Body of pancreas (tissue), 4 donors: Measurements from ENCODE around the gene GLIS1. TPM values are rescaled to one million over a fixed set of nuclear protein-coding genes. Genes with fewer than 3 reads are reported as not detected.

Experiments
- ATAC-seq: fragments of 150-250 bp; one replicate; pipeline ENCODE4 v1.9.1; 2016
- DNase-seq, 4 donors: peaks; one replicate each; pipeline ENCODE4 v3.0.0-alpha.2; 2019
- H3K27ac ChIP-seq, 4 donors: fragments of 200-600 bp; sonication (generic); 1 replicate in 3 of 4; 2 replicates in 1 of 4; pipeline versions ENCODE4 v1.5.1 to v1.6.1; 2016 to 2019; ENCODE audit warnings: mild to moderate bottlenecking in 1 of 4, mixed read lengths in 1 of 4, moderate library complexity in 1 of 4
- H3K27me3 ChIP-seq, 2 donors: fragments of 200-600 bp; sonication (generic); one replicate each; pipeline ENCODE4 v1.6.0; 2016; ENCODE audit warnings: mild to moderate bottlenecking in 1 of 2
- H3K36me3 ChIP-seq, 2 donors: fragments of 200-600 bp; sonication (generic); replicated peaks in 1 of 2; 2 replicates each; pipeline ENCODE4 v1.5.1; 2016; ENCODE audit warnings: low read depth in 2 of 2; ENCODE audit not compliant: insufficient read depth in 1 of 2
- H3K4me1 ChIP-seq: fragments of 200-600 bp; sonication (generic); one replicate; pipeline ENCODE4 v1.6.0; 2016
- H3K4me3 ChIP-seq, 2 donors: fragments of 200-600 bp; sonication (generic); 1 replicate in 1 of 2; 2 replicates in 1 of 2; pipeline ENCODE4 v1.5.1; 2016 to 2019
- H3K9me3 ChIP-seq, 3 donors: fragments of 200-600 bp; sonication (generic); 1 replicate in 2 of 3; 2 replicates in 1 of 3; pipeline ENCODE4 v1.5.1; 2016
- POLR2A ChIP-seq, 3 donors: fragments of 450-650 bp; IDR thresholded peaks; one replicate each; pipeline ENCODE4 v1.6.1; 2016; ENCODE audit warnings: antibody characterized with exemption in 3 of 3, mild to moderate bottlenecking in 2 of 3
- WGBS, 2 donors: methylation state at CpG; one replicate each; pipeline ENCODE4 v1.1.5; 2017; 5-methylcytosine and 5-hydroxymethylcytosine counted together
- intact Hi-C: fragments of 100-400 bp; cut with DNase I; formaldehyde crosslinking; loops from one replicate; pipeline ENCODE4 v1.15.1; 2023
- total RNA-seq, 2 donors: library from RNA; depleted of rRNA; stranded (reverse); fragments of >200 nt; gene quantifications; one replicate each; pipeline ENCODE4 v1.1.0, GENCODE V29; 2016
- TF ChIP-seq, protein P1 (sequence below), 7 experiments: fragments of 450-650 bp in 4 of 7; fragments of 200-600 bp in 3 of 7; sonication (generic) in 3 of 7; IDR thresholded peaks; one replicate each; pipeline ENCODE4 v1.5.1; 2016 to 2019; ENCODE audit warnings: antibody characterized with exemption in 7 of 7

The GLIS1 gene
- total RNA-seq, 2 donors from 2014 or later: 0.33 TPM; not detected in 1

- Histone ChIP-seq H3K9me3 (no peaks in the 10 kb centered on the region), H3K4me1 (no peaks in the 10 kb centered on the region), H3K4me3 (no peak overlapping the region), H3K27ac (no peak overlapping the region), H3K36me3 (no peaks in the 10 kb centered on the region), H3K27me3 (no peaks in the 10 kb centered on the region)
- TF ChIP-seq, protein P1, sequence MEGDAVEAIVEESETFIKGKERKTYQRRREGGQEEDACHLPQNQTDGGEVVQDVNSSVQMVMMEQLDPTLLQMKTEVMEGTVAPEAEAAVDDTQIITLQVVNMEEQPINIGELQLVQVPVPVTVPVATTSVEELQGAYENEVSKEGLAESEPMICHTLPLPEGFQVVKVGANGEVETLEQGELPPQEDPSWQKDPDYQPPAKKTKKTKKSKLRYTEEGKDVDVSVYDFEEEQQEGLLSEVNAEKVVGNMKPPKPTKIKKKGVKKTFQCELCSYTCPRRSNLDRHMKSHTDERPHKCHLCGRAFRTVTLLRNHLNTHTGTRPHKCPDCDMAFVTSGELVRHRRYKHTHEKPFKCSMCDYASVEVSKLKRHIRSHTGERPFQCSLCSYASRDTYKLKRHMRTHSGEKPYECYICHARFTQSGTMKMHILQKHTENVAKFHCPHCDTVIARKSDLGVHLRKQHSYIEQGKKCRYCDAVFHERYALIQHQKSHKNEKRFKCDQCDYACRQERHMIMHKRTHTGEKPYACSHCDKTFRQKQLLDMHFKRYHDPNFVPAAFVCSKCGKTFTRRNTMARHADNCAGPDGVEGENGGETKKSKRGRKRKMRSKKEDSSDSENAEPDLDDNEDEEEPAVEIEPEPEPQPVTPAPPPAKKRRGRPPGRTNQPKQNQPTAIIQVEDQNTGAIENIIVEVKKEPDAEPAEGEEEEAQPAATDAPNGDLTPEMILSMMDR (IDR thresholded peaks at IDR 0.05): no peak
- TF ChIP-seq POLR2A (IDR thresholded peaks at IDR 0.05): no peak
- WGBS, 2 donors: 78 to 81% methylated on average over 3 to 7 of the region's 7 CpGs
- DNase-seq (no peak), ATAC-seq (no peak)
- intact Hi-C loops: no loop called here
These were observed 203.1 kb downstream of the GLIS1 start for GRCh38 chr1:53535846-53536245.

GRCh38 chr1:53535226-53535625 is 203.7 kb downstream of the GLIS1 start:
- no peak for TF ChIP-seq POLR2A (IDR thresholded peaks at IDR 0.05)
- TF ChIP-seq, protein P1 (IDR thresholded peaks at IDR 0.05): no peak
- 85 to 91% methylated on average over 3 to 4 of the region's 5 CpGs for WGBS, 2 donors
- intact Hi-C loops: no loop called here
- H3K27ac ChIP-seq: no peak overlapping the region
- no peaks in the 10 kb centered on the region for H3K4me1 ChIP-seq
- no peaks in the 10 kb centered on the region for H3K9me3 ChIP-seq
- no peak for DNase-seq
- no peak for ATAC-seq
- no peaks in the 10 kb centered on the region for H3K36me3 ChIP-seq
- no peaks in the 10 kb centered on the region for H3K27me3 ChIP-seq
- H3K4me3 ChIP-seq: no peak overlapping the region

GRCh38 chr1:53532912-53533311 is 206.1 kb downstream of the GLIS1 start:
- no peak overlapping the region for H3K4me3 ChIP-seq
- WGBS, 2 donors: 77 to 79% methylated on average over 4 of the region's 4 CpGs
- no peaks in the 10 kb centered on the region for H3K36me3 ChIP-seq
- TF ChIP-seq, protein P1 (IDR thresholded peaks at IDR 0.05): no peak
- TF ChIP-seq POLR2A (IDR thresholded peaks at IDR 0.05): no peak
- intact Hi-C loops: no loop called here
- ATAC-seq: no peak
- DNase-seq: no peak
- H3K27me3 ChIP-seq: no peaks in the 10 kb centered on the region
- H3K27ac ChIP-seq: no peak overlapping the region
- no peaks in the 10 kb centered on the region for H3K4me1 ChIP-seq
- no peaks in the 10 kb centered on the region for H3K9me3 ChIP-seq

DNA sequence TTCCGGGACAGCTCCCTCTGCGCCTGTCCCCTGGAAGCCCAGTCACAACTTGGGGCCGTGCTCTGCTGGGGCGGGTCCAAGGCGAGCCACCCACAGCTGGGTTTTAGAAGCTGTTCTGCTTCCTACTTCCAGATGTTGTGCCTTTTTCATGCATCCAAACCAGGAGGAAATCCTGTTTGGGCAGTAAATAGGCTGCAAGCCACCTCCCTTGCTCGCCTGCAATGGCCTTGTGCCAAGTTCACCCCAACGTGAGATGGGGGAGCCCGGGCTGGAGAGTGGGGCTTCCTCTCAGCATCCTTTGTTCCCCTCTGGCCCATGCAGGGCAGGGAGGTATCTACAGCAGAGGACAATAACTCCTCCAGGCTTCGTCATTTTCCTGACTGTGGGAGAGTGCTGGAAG is 206.6 kb downstream of the GLIS1 start:
- 66 to 68% methylated on average over 8 to 9 of the region's 9 CpGs for WGBS, 2 donors
- TF ChIP-seq POLR2A (IDR thresholded peaks at IDR 0.05): no peak
- TF ChIP-seq, protein P1 (IDR thresholded peaks at IDR 0.05): no peak

DNA sequence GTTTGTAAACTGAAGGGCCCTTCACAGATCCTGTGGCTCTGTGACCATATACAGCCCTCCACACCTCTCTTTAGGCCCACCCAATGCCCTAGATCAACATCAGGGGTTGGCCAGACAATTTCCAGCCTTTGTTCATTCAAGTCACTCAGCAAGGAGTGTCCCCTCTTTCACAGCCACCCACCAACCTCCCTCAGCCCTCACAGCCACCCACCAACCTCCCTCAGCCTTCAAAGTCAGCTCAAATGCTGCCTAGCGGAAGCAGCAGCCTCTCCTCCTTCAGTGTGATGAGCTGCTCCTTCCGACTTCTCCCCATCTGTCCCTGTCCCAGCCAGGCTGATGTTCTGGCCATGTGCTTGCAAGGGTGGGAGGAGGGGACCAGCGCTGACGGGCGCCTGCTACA is 208.4 kb downstream of the GLIS1 start:
- intact Hi-C loops: no loop called here
- no peak overlapping the region for H3K4me3 ChIP-seq
- ATAC-seq: no peak
- H3K36me3 ChIP-seq: no peaks in the 10 kb centered on the region
- H3K27me3 ChIP-seq: no peaks in the 10 kb centered on the region
- H3K4me1 ChIP-seq: peaks cover 13% of the 10 kb centered on the region
- WGBS, 2 donors: 91 to 94% methylated on average over 3 to 5 of the region's 5 CpGs
- DNase-seq: no peak
- H3K27ac ChIP-seq: no peak overlapping the region
- TF ChIP-seq, protein P1 (IDR thresholded peaks at IDR 0.05): no peak
- TF ChIP-seq POLR2A (IDR thresholded peaks at IDR 0.05): no peak
- no peaks in the 10 kb centered on the region for H3K9me3 ChIP-seq

More for the DNA sequence above, 206.6 kb downstream of the GLIS1 start:
- Histone ChIP-seq H3K27me3 (no peaks in the 10 kb centered on the region), H3K9me3 (no peaks in the 10 kb centered on the region), H3K27ac (no peak overlapping the region), H3K36me3 (no peaks in the 10 kb centered on the region), H3K4me3 (no peak overlapping the region), H3K4me1 (no peaks in the 10 kb centered on the region)
- no peak for DNase-seq
- no peak for ATAC-seq
- intact Hi-C loops: no loop called here
